T-cell (primary cell): ENCODE data around the gene RAB18. TPM values are rescaled to one million over a fixed set of nuclear protein-coding genes. Genes with fewer than 3 reads are reported as not detected.

ENCODE experiments used
- ATAC-seq, 4 experiments: fragments of 200-7000 bp in 3 of 4; fragments of 150-1000 bp in 1 of 4; cut with Tn5 transposase; replicated peaks in 1 of 4; 1 replicate in 3 of 4; 2 replicates in 1 of 4; pipeline ENCODE4 v1.10.0; 2021; ENCODE audit warnings: moderate library complexity in 3 of 4, mild to moderate bottlenecking in 2 of 4, moderate number of reproducible peaks in 1 of 4
- CTCF ChIA-PET, 2 donors: fragments of 300-600 bp; sonication (Branson Sonifier 250); formaldehyde crosslinking; loops; one replicate each; lab custom pipeline; 2022; ENCODE audit warnings: antibody characterized with exemption in 2 of 2; lab: Charles Lee
- POLR2A ChIA-PET, 2 donors: fragments of 300-600 bp; sonication (Branson Sonifier 250); formaldehyde crosslinking; loops; one replicate each; lab custom pipeline; 2022; ENCODE audit warnings: antibody characterized with exemption in 2 of 2; lab: Charles Lee
- DNase-seq, 35 experiments: peaks; one replicate each; pipeline versions ENCODE4 v3.0.0 to v3.0.0-alpha.2; 2013 to 2023
- H3K27ac ChIP-seq: one replicate; pipeline ENCODE4 v1.5.1; 2013; ENCODE audit warnings: low read length
- H3K27me3 ChIP-seq, 2 experiments: replicated peaks in 1 of 2; 1 replicate in 1 of 2; 2 replicates in 1 of 2; pipeline versions ENCODE4 v1.6.1 to v1.7.0; 2013; ENCODE audit warnings: low read length in 1 of 2, mixed read lengths in 1 of 2; ENCODE audit not compliant: control insufficient read depth in 2 of 2, insufficient read depth in 2 of 2; ENCODE audit errors: extremely low read depth in 1 of 2
- H3K36me3 ChIP-seq, 2 donors: 1 replicate in 1 of 2; 2 replicates in 1 of 2; pipeline versions ENCODE4 v1.6.1 to v1.7.0; 2013; ENCODE audit warnings: low read length in 1 of 2; ENCODE audit not compliant: control insufficient read depth in 2 of 2, insufficient read depth in 1 of 2; ENCODE audit errors: extremely low read depth in 1 of 2
- H3K4me1 ChIP-seq, 2 experiments: 1 replicate in 1 of 2; 2 replicates in 1 of 2; pipeline versions ENCODE4 v1.6.1 to v1.7.0; 2013; ENCODE audit warnings: low read length in 2 of 2, mixed read lengths in 1 of 2; ENCODE audit not compliant: insufficient read depth in 2 of 2, control insufficient read depth in 1 of 2; ENCODE audit errors: extremely low read depth in 1 of 2
- H3K4me3 ChIP-seq, 2 donors: 1 replicate in 1 of 2; 2 replicates in 1 of 2; pipeline versions ENCODE4 v1.5.1 to v1.7.0; 2013; ENCODE audit warnings: mild to moderate bottlenecking in 2 of 2, low read length in 1 of 2, moderate library complexity in 1 of 2; ENCODE audit not compliant: control insufficient read depth in 1 of 2; ENCODE audit errors: extremely low read depth in 1 of 2
- H3K9me3 ChIP-seq: 2 replicates; pipeline ENCODE4 v1.7.0; 2013
- H3K27ac Mint-ChIP-seq, 2 donors: one replicate each; pipeline ENCODE4 v1.8.0; 2020 to 2021; ENCODE audit warnings: mild to moderate bottlenecking in 2 of 2, mixed read lengths in 2 of 2
- H3K27me3 Mint-ChIP-seq, 2 donors: one replicate each; pipeline ENCODE4 v1.8.0; 2021 to 2022; ENCODE audit warnings: mixed read lengths in 2 of 2
- H3K36me3 Mint-ChIP-seq: one replicate; pipeline ENCODE4 v1.8.0; 2021; ENCODE audit warnings: mixed read lengths
- H3K4me1 Mint-ChIP-seq, 3 donors: one replicate each; pipeline ENCODE4 v1.8.0; 2020 to 2022; ENCODE audit warnings: mixed read lengths in 3 of 3, mild to moderate bottlenecking in 1 of 3
- H3K4me3 Mint-ChIP-seq, 3 donors: one replicate each; pipeline ENCODE4 v1.8.0; 2020 to 2022; ENCODE audit warnings: mild to moderate bottlenecking in 3 of 3, mixed read lengths in 3 of 3, moderate library complexity in 3 of 3
- H3K9me3 Mint-ChIP-seq, 3 donors: one replicate each; pipeline ENCODE4 v1.8.0; 2020 to 2022; ENCODE audit warnings: mixed read lengths in 3 of 3
- WGBS: methylation state at CpG from one replicate; pipeline ENCODE4 v1.1.5; 2013; ENCODE audit warnings: missing lambda C conversion rate; ENCODE audit not compliant: insufficient coverage; 5-methylcytosine and 5-hydroxymethylcytosine counted together
- total RNA-seq, 35 experiments: library from RNA in 6 of 35; stranded (reverse) in 6 of 35; fragments of 120-200 nt in 1 of 35; gene quantifications; one replicate each; pipeline versions ENCODE4 v1.2.1 to v1.2.4 and lab custom pipeline; 2013 to 2026

RAB18 gene
- total RNA-seq, 5 donors from 2014 or later (not counting 1 experiment from before 2014, with no cell fraction given), result 56.5 to 118 (median 69.5) TPM

DNA sequence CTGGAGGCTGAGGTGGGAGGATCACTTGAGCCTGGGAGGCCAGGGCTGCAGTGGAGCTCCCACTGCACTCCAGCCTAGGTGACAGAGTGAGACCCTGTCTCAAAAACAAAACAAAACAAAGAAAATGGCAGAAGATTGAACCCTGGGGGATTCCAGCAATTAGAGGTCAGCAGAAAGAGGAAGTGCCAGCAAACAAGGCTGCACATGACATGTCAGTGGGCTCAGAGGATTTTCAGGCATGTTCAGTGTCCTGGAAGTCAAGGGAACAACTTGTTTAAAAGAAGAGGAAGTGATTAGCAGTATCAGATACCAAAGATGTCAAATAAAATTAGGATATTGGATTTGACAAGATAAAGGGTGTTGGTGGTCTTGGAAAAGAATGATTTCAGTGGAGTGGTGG lies 32.3 kb downstream of the RAB18 start:
- Mint-ChIP-seq H3K27me3 (no peaks in the 10 kb centered on the region), H3K36me3 (peaks cover 26% of the 10 kb centered on the region), H3K4me1 (peaks cover 13 to 31% (median 26%) of the 10 kb centered on the region in 3 donors), H3K9me3 (no peaks in the 10 kb centered on the region), H3K27ac (no peak overlapping the region), H3K4me3 (no peak overlapping the region)
- H3K36me3 ChIP-seq, result peaks cover 0 to 37% of the 10 kb centered on the region in 2 donors
- CTCF ChIA-PET, result no interaction called here
- no peak overlapping the region for H3K4me3 ChIP-seq
- H3K9me3 ChIP-seq, result no peaks in the 10 kb centered on the region
- no peak overlapping the region for H3K27ac ChIP-seq
- ATAC-seq (no peak), DNase-seq (no peak)
- POLR2A ChIA-PET, result interaction anchor here in 1 of 2 donors (0.7 kb wide), 1 partner anchor 643 kb away, joined by 3 read pairs; no protein-coding TSS in a partner anchor
- H3K4me1 ChIP-seq, result no peaks in the 10 kb centered on the region
- H3K27me3 ChIP-seq, result no peaks in the 10 kb centered on the region

- no peaks in the 10 kb centered on the region for H3K9me3 ChIP-seq
- no peaks in the 10 kb centered on the region for H3K9me3 Mint-ChIP-seq
- peaks cover 30% of the 10 kb centered on the region for H3K36me3 Mint-ChIP-seq
- ATAC-seq (no peak), DNase-seq (no peak)
- H3K27me3 Mint-ChIP-seq, result no peaks in the 10 kb centered on the region
- POLR2A ChIA-PET, result no interaction called here
- no peaks in the 10 kb centered on the region for H3K27me3 ChIP-seq
- no peak overlapping the region for H3K4me3 Mint-ChIP-seq
- peaks cover 0 to 6% of the 10 kb centered on the region in 2 experiments for H3K4me1 ChIP-seq
- peaks cover 18 to 33% (median 28%) of the 10 kb centered on the region in 3 donors for H3K4me1 Mint-ChIP-seq
- H3K4me3 ChIP-seq, result no peak overlapping the region
- H3K27ac ChIP-seq, result no peak overlapping the region
- CTCF ChIA-PET, result no interaction called here
- no peak overlapping the region for H3K27ac Mint-ChIP-seq
- 100% methylated on average over 3 of the region's 3 CpGs for WGBS
- H3K36me3 ChIP-seq, result peaks cover 0 to 37% of the 10 kb centered on the region in 2 donors
These were observed 33.1 kb downstream of the RAB18 start for GRCh38 chr10:27537166-27537565.

GRCh38 chr10:27537787-27538186 lies 33.7 kb downstream of the RAB18 start:
- Mint-ChIP-seq H3K4me3 (no peak overlapping the region), H3K4me1 (peaks cover 23 to 39% (median 32%) of the 10 kb centered on the region in 3 donors), H3K36me3 (peaks cover 32% of the 10 kb centered on the region), H3K27ac (peak overlapping the region in 1 of 2 donors; percentile 59), H3K9me3 (no peaks in the 10 kb centered on the region), H3K27me3 (no peaks in the 10 kb centered on the region)
- Histone ChIP-seq H3K36me3 (peaks cover 0 to 37% of the 10 kb centered on the region in 2 donors), H3K27me3 (no peaks in the 10 kb centered on the region), H3K4me1 (peaks cover 0 to 11% of the 10 kb centered on the region in 2 experiments), H3K27ac (no peak overlapping the region), H3K4me3 (no peak overlapping the region), H3K9me3 (no peaks in the 10 kb centered on the region)
- DNase-seq (no peak), ATAC-seq (no peak)
- CTCF ChIA-PET, result interaction anchor here in 1 of 2 donors (0.5 kb wide), 1 partner anchor 1066 kb away, joined by 3 read pairs; no protein-coding TSS in a partner anchor
- POLR2A ChIA-PET, result no interaction called here

DNA sequence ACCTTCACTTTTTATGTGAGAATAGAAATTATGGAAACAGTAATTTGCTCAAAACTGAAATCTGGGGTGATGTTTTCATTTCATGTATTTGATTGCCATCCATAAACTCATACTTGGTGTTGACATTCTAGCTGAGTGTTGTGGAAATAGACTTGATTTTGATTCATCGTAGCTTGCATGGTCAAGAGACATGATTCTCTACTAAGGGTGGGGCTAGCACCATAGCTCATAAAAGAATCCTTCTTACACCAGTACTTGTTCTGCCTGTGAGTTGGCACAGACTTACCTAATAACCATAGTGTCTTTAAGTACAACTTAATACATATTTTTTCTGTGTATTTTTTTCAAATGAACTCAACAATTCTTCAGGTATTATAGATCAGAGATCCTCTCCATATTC lies 36.6 kb downstream of the RAB18 start:
- peaks cover 28 to 49% (median 40%) of the 10 kb centered on the region in 3 donors for H3K4me1 Mint-ChIP-seq
- no peaks in the 10 kb centered on the region for H3K27me3 Mint-ChIP-seq
- Histone ChIP-seq H3K27ac (peak overlapping the region; percentile 2), H3K9me3 (no peaks in the 10 kb centered on the region), H3K36me3 (peaks cover 0 to 24% of the 10 kb centered on the region in 2 donors), H3K4me3 (no peak overlapping the region), H3K4me1 (peaks cover 6 to 17% of the 10 kb centered on the region in 2 experiments), H3K27me3 (no peaks in the 10 kb centered on the region)
- DNase-seq (no peak), ATAC-seq (no peak)
- H3K36me3 Mint-ChIP-seq, result peaks cover 32% of the 10 kb centered on the region
- no peak overlapping the region for H3K4me3 Mint-ChIP-seq
- ChIA-PET CTCF (interaction anchor here (0.6 to 0.9 kb wide), 2 partner anchors 37 to 1081 kb away, joined by 3 read pairs; partner anchors contain the start of gene RAB18 (in 1 of the 2)), POLR2A (interaction anchor here in 1 of 2 donors (0.6 to 1.0 kb wide), 3 partner anchors 8 to 35 kb away, joined by 3 read pairs; no protein-coding TSS in a partner anchor)
- H3K9me3 Mint-ChIP-seq, result no peaks in the 10 kb centered on the region
- H3K27ac Mint-ChIP-seq, result peak overlapping the region; percentile 81 to 93
- WGBS, result no CpG with 5 or more reads among the region's 1 CpG

GRCh38 chr10:27541796-27542729 lies 38.0 kb downstream of the RAB18 start:
- DNase-seq, result peak in 28 of 35 experiments; percentile 2 to 43 (median 17)
- peaks cover 28 to 51% (median 41%) of the 10 kb centered on the region in 3 donors for H3K4me1 Mint-ChIP-seq

DNA sequence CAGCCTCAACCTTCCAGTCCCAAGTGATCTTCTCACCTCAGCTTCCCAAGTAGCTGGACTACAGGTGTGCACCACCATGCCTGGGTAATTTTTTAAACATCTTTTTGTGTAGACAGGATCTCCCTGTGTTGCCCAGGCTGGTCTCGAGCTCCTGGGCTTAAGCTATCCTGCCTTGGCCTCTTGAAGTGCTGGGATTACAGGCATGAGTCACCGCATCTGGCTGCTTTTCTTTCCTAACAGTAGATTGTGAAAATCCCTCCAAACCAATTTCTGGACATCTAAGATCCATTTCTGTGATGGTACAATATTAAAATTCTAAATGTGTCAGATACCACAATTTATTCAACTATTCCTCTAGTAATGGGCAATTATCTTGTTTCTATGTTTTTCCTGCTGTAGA lies 38.7 kb downstream of the RAB18 start:
- no peaks in the 10 kb centered on the region for H3K27me3 Mint-ChIP-seq
- ATAC-seq, result no peak
- CTCF ChIA-PET, result interaction anchor here in 1 of 2 donors (0.6 to 0.9 kb wide), 2 partner anchors 113 to 115 kb away, joined by 3 read pairs; no protein-coding TSS in a partner anchor
- peak overlapping the region in 1 of 3 donors; percentile 38 for H3K4me3 Mint-ChIP-seq
- no peaks in the 10 kb centered on the region for H3K27me3 ChIP-seq
- H3K36me3 Mint-ChIP-seq, result peaks cover 41% of the 10 kb centered on the region
- H3K27ac ChIP-seq, result peak overlapping the region; percentile 52
- DNase-seq, result no peak
- H3K27ac Mint-ChIP-seq, result peak overlapping the region; percentile 60 to 74
- peaks cover 6 to 17% of the 10 kb centered on the region in 2 experiments for H3K4me1 ChIP-seq
- POLR2A ChIA-PET, result no interaction called here
- H3K36me3 ChIP-seq, result peaks cover 0 to 12% of the 10 kb centered on the region in 2 donors
- H3K4me3 ChIP-seq, result no peak overlapping the region
- 100% methylated on average over 1 of the region's 2 CpGs for WGBS
- no peaks in the 10 kb centered on the region for H3K9me3 Mint-ChIP-seq
- H3K4me1 Mint-ChIP-seq, result peaks cover 28 to 48% (median 38%) of the 10 kb centered on the region in 3 donors
- no peaks in the 10 kb centered on the region for H3K9me3 ChIP-seq

More at GRCh38 chr10:27541796-27542729, 38.0 kb downstream of the RAB18 start:
- WGBS, result no CpG with 5 or more reads among the region's 8 CpGs
- Mint-ChIP-seq H3K27me3 (no peaks in the 10 kb centered on the region), H3K9me3 (no peaks in the 10 kb centered on the region), H3K4me3 (peak overlapping the region in 2 of 3 donors; percentile 21 to 53), H3K27ac (peak overlapping the region; percentile 81 to 93), H3K36me3 (peaks cover 36% of the 10 kb centered on the region)
- CTCF ChIA-PET, result interaction anchor here in 1 of 2 donors (0.6 to 0.9 kb wide), 3 partner anchors 38 to 116 kb away, joined by 3 read pairs; partner anchors contain the start of gene RAB18
- H3K27me3 ChIP-seq, result no peaks in the 10 kb centered on the region
- no peaks in the 10 kb centered on the region for H3K9me3 ChIP-seq
- ATAC-seq, result peak; percentile 36 to 83 (median 65)
- peak overlapping the region in 1 of 2 donors; percentile 2 for H3K4me3 ChIP-seq
- peaks cover 6 to 17% of the 10 kb centered on the region in 2 experiments for H3K4me1 ChIP-seq
- POLR2A ChIA-PET, result interaction anchor here (0.6 to 1.0 kb wide), 7 partner anchors 10 to 814 kb away, joined by 3 to 7 read pairs (median 4); partner anchors contain the start of gene RAB18 (in 1 of the 2)
- peaks cover 0 to 15% of the 10 kb centered on the region in 2 donors for H3K36me3 ChIP-seq
- peak overlapping the region; percentile 56 for H3K27ac ChIP-seq
